Activated CD4-positive, alpha-beta T cell treated with anti-CD3 and anti-CD28 coated beads for 24 hours (primary cell): ENCODE data around the gene LRP5.

Source experiments
- DNase-seq, 2 donors: peaks; one replicate each; pipeline ENCODE4 v3.0.0-alpha.2; 2020; ENCODE audit warnings: low read depth in 2 of 2

LRP5 gene

GRCh38 chr11:68347345-68347744, 35.0 kb downstream of the LRP5 start:
- no peak for DNase-seq

DNA sequence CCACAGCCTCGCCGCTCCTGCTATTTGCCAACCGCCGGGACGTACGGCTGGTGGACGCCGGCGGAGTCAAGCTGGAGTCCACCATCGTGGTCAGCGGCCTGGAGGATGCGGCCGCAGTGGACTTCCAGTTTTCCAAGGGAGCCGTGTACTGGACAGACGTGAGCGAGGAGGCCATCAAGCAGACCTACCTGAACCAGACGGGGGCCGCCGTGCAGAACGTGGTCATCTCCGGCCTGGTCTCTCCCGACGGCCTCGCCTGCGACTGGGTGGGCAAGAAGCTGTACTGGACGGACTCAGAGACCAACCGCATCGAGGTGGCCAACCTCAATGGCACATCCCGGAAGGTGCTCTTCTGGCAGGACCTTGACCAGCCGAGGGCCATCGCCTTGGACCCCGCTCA, 35.5 kb downstream of the LRP5 start:
- no peak for DNase-seq

DNA sequence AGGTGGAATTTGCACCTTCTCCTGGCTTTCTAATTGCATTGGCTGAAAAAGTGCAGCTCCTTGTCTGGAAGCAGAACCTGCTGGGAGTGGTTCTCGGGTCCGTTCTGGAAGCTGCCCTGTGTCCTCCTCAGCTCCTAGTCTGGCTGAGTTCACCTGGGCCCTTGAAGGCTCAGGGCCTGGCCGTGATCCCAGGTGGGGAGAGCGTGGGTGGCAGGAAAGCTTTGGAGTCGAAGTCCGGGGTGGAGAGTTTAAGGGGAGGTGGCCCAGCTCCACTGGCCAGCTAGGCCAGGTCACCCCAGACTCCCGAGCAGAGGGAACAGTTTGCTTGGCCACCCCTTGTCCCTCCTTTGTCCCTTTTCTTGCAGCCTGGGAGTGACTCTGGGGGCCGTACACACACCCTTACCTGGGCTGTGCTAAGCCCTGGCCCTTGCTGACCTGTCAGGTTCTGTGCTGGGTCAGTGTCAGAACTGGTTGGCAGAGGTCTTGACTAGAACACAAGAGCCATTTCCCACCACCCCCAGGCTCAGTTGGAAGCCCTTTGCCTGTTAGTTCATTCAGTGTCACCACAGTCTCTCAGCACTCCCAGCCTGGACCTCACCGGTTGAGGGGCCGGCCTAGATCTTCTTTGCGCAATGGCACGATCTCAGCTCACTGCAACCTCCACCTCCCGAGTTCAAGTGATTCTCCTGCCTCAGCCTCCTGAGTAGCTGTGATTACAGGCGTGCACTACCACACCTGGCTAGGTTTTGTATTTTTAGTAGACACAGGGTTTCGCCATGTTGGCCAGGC, 37.3 kb downstream of the LRP5 start:
- no peak for DNase-seq

DNA sequence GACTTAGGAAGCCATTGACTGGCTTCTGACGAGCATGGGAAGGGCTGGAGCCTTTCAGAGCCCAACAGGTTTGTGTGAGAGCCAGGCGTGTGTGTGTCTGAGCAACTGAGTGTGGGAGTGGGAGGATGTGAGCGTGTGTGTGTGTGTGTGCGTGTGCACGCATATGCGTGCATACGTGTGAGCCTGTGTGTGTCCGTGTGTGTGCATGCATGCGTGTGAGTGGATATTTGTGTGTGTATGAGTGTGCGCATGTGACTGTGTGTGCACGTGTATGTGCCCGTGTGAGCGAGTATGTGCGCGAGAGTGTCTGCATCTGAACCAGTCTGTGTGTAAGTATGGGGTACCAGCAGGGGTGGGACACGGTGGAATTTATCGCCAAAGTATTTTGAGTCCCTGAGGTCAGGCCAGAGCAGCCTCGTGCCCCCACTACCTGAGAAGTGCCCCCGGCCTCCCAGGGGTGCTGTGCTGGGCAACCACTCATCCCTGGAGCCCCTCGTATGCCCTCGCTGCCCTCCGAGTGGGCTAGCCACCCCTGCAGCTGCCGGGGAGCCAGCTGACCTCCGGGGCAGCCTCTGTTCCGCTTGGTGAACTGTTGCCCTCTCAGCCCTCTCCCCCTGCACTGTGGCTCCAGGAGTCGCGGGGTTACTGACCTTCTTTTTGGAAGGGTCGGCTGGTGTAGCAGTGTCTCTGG, 38.5 kb downstream of the LRP5 start:
- DNase-seq, result no peak

GRCh38 chr11:68351450-68352275, 39.3 kb downstream of the LRP5 start:
- no peak for DNase-seq

GRCh38 chr11:68352591-68352990, 40.2 kb downstream of the LRP5 start:
- DNase-seq, result no peak

- DNase-seq, result no peak
These were observed 40.7 kb downstream of the LRP5 start for GRCh38 chr11:68353118-68353517.

DNA sequence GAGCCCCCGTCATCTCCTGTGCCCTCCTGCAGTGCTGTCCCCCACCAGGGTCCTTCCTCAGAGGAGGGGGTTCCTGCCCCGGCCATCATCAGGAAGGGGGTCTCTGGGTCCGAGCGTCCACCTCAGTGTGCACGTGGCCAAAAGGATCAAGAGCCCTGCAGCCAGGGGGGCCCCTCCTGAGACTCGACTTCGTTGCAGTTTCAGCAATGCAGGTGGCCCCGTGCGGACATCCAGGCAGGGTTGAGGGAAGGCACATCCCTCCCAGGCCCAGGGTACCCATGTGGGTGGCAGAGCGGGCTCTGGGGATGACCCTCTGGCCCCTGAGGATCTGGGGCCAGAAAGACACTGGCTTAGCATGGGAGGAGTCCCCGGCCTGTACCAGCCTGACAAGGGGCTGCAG, 41.3 kb downstream of the LRP5 start:
- DNase-seq, result no peak

DNA sequence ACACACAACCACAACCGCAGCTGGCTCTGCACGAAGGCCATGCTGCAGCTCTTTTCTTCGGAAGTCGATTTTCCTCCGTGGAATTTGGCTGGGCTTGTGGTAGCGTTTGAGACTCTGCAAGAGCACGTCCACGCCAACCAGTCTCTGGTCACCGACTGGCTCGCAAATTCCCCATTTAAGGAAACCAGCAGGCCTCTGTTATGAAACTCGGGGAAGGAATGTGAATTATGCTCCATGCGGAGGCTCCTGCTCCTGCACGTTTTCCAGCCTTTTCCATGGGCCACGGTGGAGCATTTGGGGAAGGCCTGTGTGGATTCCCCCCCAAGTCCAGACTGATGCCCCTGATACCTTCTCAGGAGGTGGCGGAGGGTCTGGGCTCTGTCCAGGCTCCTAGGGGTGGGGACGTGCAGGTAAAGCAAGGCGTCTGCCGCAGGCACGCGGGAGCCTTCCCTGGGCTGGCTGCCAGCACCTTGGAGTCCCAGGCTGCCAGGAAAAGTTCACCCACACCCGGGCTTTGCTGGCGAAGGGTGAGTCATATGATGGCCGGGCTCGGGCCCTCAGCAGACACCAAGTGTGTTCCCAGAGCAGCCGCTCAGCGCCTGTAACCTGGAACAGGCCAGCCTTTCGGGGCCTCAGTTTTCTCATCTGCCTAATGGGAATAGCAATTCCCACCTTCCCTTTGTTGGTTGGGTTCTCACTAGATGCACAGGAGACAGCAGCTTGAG, 41.9 kb downstream of the LRP5 start:
- no peak for DNase-seq

DNA sequence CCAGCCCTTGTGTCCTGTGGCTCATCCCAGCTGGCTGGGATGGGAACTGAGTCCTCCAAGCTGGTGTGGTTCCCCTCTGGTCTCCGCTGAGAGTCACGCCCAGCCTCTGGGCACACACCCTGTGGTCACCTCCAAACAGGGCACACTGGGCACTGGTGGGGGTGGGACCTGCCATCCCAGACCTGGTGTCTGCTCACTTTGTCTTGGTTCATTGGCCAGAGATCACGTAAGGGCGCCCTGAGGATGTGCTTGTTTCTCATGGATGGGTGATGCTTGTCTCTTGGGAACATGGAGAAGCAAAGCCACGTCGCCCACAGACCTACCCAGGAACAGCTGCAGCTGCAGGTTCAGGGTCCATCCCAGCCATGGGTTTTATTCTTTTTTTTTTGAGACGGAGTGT, 43.1 kb downstream of the LRP5 start:
- DNase-seq, result no peak

GRCh38 chr11:68357568-68357967, 45.2 kb downstream of the LRP5 start:
- DNase-seq, result no peak

DNA sequence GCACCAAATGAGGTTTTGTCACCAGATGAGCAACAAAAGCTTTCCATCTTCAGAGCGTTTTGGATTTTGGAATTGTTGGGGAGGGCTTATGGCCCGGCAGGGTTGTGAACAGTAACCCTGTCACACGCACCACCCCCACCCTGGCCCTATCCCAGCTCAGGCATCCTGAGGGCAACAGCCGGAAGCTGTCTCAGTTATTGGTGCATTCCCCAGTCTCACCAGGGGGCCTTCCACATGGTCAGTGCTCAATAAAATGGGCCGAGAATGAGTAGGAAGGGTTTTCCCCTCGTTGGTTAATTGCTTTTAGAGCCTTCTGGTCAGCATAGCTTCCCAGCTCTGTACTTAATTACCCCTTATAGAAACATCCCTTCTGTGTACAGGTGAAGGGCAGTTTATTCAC, 46.0 kb downstream of the LRP5 start:
- no peak for DNase-seq

DNA sequence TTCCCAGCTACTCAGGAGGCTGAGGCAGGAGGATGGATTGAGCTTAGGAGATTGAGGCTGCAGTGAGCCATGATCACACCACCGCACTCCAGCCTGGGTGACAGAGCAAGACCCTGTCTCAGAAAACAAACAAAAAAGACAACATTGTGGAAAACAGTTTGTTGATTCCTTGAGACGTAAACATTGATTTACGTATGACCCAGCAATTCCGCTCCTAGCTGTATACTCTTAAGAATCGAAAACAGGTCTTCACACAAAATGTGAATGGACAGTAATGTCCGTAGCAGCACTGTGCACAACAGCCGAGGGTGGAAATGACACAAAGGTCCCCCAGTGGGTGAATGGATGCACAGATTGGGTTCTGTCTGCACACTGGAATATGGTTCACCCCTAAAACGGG, 49.3 kb downstream of the LRP5 start:
- DNase-seq, result no peak

DNA sequence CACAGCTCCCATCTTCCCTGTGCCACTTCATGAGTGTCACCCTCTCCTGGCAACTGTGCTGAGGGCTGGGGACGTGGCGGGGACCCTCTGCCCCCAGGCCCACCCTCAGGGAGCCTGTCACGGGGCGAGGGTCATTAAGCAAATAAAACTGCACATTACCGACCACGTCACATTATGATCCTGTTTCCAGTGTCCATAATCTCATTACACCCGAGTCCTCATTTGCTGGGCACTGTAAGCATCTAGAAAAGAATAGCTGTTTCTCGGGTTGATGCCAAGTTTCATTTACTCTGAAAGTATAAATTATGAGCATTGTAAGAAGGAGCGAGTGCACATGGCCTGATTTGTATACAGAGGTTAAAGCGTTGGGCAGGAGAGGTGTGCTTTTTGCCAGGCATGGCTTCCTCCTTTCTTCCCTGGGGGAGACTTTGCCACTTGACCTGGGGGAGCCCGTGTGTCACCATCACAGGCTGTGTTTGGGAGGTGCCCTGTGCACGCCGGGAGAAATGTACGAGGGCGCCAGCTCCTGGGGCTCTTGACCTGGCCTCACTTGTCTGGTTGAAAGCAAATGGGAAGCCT, 50.5 kb downstream of the LRP5 start:
- no peak for DNase-seq

DNA sequence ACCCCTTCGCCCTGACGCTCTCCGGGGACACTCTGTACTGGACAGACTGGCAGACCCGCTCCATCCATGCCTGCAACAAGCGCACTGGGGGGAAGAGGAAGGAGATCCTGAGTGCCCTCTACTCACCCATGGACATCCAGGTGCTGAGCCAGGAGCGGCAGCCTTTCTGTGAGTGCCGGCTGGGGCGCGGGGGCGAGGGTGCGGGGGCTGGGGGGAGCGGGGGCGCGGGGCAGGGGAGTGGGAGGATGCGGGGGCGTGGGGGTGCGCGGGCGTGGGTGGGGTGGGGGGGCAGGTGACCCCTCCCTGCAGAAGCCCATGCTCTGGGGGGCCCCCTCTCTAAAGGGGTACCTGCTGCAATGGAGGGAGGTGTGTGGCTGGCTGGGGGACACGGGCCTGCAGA, 51.4 kb downstream of the LRP5 start:
- no peak for DNase-seq

DNA sequence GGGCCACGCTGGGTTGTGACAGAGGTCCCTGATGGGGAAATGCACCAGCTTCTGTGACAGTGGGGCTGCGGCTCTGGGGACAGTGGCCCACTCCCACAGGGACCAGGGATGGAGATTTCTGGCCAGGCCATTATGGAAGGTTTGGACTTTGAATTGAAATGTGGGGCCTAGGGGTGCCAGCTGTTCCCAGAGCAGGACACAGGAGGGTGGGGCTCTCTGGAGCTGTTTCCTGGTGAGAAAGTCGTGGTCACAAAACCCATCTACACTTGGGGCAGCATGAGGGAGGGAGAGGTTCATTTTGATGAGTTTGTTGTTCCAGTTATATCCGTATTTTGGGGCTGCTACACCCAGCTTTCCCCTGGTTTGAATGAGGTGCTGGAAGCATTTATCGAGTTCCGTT, 52.2 kb downstream of the LRP5 start:
- DNase-seq, result no peak

GRCh38 chr11:68365943-68366435, 53.6 kb downstream of the LRP5 start:
- no peak for DNase-seq

DNA sequence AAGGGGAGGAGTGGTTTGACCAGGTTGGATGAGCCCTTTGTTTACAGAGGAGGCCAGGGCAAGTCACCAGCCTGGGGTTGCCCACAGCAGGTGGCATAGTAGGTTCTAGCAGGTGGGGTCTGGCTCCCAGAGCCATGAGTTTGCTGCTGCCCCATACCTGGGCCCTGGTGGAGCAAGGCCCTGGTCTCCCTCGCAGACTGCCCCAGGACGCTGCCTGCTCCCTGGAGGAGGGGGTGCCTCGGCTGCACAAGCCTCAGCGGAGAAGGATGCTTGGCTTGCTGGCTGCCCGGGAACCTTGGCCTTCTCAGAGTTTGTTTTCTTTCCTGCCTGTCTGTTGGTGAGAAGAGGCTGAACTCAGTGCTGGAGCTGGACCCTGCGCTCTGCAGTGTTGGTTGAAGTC, 54.9 kb downstream of the LRP5 start:
- no peak for DNase-seq

DNA sequence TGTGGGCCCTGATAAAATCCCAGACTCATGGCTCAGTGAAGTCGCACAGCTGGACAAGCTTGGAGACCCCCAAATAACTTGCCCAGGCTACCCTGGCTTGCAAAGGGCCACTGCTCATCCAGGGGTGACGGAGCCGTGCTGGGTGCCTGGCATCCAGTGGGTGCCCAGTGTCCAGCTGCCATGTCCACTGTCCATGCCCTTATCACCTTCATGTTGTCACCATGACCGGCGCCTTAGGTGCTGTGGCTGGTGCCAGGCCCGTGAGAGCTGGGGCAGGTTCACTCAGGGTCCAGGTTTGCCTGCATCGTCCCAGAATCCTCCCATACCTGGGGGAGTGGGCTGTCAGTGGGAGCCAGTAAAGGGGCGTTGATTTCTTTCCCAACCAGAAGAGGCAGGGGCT, 57.4 kb downstream of the LRP5 start:
- no peak for DNase-seq

GRCh38 chr11:68370211-68371111, 58.1 kb downstream of the LRP5 start:
- DNase-seq, result no peak
